ENCODE measurements around the gene SPOCK3.

The SPOCK3 gene

GRCh38 chr4:167049257-167049656, 185.0 kb downstream of the SPOCK3 start:
- ATAC-seq, result no peak
- TF ChIP-seq POU6F1 (CRISPR knock-in tag; IDR thresholded peaks at IDR 0.05; ENCODE audit: borderline replicate concordance, low read depth) (no peak), ESRRG (CRISPR knock-in tag; IDR thresholded peaks at IDR 0.05) (no peak), PATZ1 (CRISPR knock-in tag; IDR thresholded peaks at IDR 0.05; ENCODE audit: borderline replicate concordance) (no peak)

- ATAC-seq, result no peak
- TF ChIP-seq TOX (CRISPR knock-in tag; IDR thresholded peaks at IDR 0.05; ENCODE audit: borderline replicate concordance), result no peak
These were observed 192.8 kb downstream of the SPOCK3 start for GRCh38 chr4:167041524-167041923.

- ATAC-seq, result no peak
- TF ChIP-seq BACH2 (CRISPR knock-in tag; IDR thresholded peaks at IDR 0.05; ENCODE audit: borderline replicate concordance) (no peak), ESRRG (CRISPR knock-in tag; IDR thresholded peaks at IDR 0.05) (no peak), ARNTL (CRISPR knock-in tag; IDR thresholded peaks at IDR 0.05; ENCODE audit: borderline replicate concordance, low read depth) (no peak)
These were observed 198.9 kb downstream of the SPOCK3 start for GRCh38 chr4:167035390-167035789.

GRCh38 chr4:167034983-167035382, 199.3 kb downstream of the SPOCK3 start:
- ATAC-seq, result no peak
- TF ChIP-seq ZFP30 (CRISPR knock-in tag; IDR thresholded peaks at IDR 0.05) (no peak), CREB5 (CRISPR knock-in tag; IDR thresholded peaks at IDR 0.05; ENCODE audit: low read depth) (no peak), SNAI2 (CRISPR knock-in tag; IDR thresholded peaks at IDR 0.05) (no peak), CSDC2 (CRISPR knock-in tag; IDR thresholded peaks at IDR 0.05) (no peak), BACH2 (CRISPR knock-in tag; IDR thresholded peaks at IDR 0.05; ENCODE audit: borderline replicate concordance) (no peak), ZNF70 (CRISPR knock-in tag; IDR thresholded peaks at IDR 0.05) (no peak), GLIS3 (CRISPR knock-in tag; IDR thresholded peaks at IDR 0.05) (no peak), RARB (CRISPR knock-in tag; IDR thresholded peaks at IDR 0.05) (no peak)

GRCh38 chr4:167032871-167033270, 201.4 kb downstream of the SPOCK3 start:
- TF ChIP-seq POU6F1 (CRISPR knock-in tag; IDR thresholded peaks at IDR 0.05; ENCODE audit: borderline replicate concordance, low read depth) (no peak), ISL1 (CRISPR knock-in tag; IDR thresholded peaks at IDR 0.05) (peak; percentile 28; the same call in 1 of the 2 replicates)
- no peak for ATAC-seq

- TF ChIP-seq SNAI2 (CRISPR knock-in tag; IDR thresholded peaks at IDR 0.05) (no peak), OSR1 (CRISPR knock-in tag; IDR thresholded peaks at IDR 0.05) (no peak), ZNF70 (CRISPR knock-in tag; IDR thresholded peaks at IDR 0.05) (no peak), BACH2 (CRISPR knock-in tag; IDR thresholded peaks at IDR 0.05; ENCODE audit: borderline replicate concordance) (no peak), PATZ1 (CRISPR knock-in tag; IDR thresholded peaks at IDR 0.05; ENCODE audit: borderline replicate concordance) (no peak), TCF4 (CRISPR knock-in tag; IDR thresholded peaks at IDR 0.05; ENCODE audit: borderline replicate concordance) (no peak), PPARA (CRISPR knock-in tag; IDR thresholded peaks at IDR 0.05; ENCODE audit: borderline replicate concordance) (no peak), ISL1 (CRISPR knock-in tag; IDR thresholded peaks at IDR 0.05) (no peak), POU6F1 (CRISPR knock-in tag; IDR thresholded peaks at IDR 0.05; ENCODE audit: borderline replicate concordance, low read depth) (no peak), ZFP3 (CRISPR knock-in tag; IDR thresholded peaks at IDR 0.05) (no peak), ZNF8 (CRISPR knock-in tag; IDR thresholded peaks at IDR 0.05) (no peak), GLIS3 (CRISPR knock-in tag; IDR thresholded peaks at IDR 0.05) (no peak)
- ATAC-seq, result no peak
These were observed 202.6 kb downstream of the SPOCK3 start for GRCh38 chr4:167031534-167032156.
